GM21515 (cell line): ENCODE results near the gene SELENOV.
"Not testable (repeated sequence)": the region's sequence is repeated elsewhere in the genome, so short reads cannot be mapped to it uniquely, and the experiment has no call there.

Experiments used
- ATAC-seq: cut with Tn5 transposase; IDR thresholded peaks from one replicate; pipeline ENCODE4 v1.9.1; 2021; ENCODE audit not compliant: unreplicated experiment

The SELENOV gene

GRCh38 chr19:39514840-39515550 is at the start of gene SELENOV:
SELENOV (plus strand) TSS chr19:39515139; CDS start chr19:39515213, 74 bp downstream.
- ATAC-seq, result no peak

DNA sequence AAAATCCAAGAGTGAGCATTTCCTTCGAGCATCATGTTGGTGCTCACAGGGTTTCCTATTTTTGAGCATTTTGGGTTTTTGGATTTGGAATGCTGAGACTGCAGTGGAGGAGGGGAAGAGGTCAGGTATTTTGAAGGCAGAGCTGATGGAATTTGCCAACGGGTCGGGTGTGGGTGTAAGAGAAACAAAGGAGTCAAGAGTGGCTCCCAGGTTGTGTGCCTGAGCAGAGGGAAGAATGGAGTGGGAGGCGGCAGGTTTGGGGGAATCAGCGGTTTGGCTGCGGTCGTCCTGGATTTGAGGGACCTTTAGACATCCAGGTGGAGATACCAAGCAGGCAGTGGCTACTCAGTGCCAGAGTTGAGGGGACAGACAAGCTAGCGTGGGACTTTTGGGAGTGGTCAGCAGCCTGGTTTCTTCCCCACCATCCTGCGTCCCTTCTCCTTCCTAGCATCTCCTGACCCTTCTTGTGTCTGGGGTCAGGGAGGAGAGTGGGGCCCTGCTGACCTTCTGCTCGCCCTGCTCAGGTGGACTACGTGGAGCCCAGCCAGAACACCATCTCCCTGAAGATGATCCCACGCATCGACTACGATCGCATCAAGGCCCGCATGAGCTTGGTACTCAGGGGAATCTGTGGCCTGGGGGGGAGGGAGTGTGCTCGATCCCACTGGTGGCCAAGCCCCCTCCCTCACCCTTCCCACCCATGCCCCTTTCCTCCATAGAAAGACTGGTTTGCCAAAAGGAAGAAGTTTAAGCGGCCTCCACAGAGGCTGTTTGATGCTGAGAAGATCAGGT is 48.8 kb upstream of the SELENOV start:
- ATAC-seq, result no peak

GRCh38 chr19:39467941-39468340 is 47.0 kb upstream of the SELENOV start:
- no peak for ATAC-seq

DNA sequence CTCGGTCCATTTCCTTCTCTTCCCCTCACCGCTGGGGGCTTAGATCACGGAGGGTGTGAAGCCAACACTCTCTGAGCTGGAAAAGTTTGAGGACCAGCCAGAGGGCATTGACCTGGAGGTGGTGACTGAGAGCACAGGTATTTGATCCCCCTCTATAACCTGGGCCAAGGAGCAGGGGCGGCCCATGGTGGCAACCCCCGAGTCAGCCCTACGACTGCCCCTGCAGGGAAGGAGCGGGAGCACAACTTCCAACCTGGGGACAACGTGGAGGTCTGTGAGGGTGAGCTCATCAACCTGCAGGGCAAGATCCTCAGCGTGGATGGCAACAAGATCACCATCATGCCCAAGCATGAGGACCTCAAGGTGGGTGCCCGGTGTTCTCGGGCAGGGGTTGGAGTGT is 45.9 kb upstream of the SELENOV start:
- ATAC-seq, result no peak

DNA sequence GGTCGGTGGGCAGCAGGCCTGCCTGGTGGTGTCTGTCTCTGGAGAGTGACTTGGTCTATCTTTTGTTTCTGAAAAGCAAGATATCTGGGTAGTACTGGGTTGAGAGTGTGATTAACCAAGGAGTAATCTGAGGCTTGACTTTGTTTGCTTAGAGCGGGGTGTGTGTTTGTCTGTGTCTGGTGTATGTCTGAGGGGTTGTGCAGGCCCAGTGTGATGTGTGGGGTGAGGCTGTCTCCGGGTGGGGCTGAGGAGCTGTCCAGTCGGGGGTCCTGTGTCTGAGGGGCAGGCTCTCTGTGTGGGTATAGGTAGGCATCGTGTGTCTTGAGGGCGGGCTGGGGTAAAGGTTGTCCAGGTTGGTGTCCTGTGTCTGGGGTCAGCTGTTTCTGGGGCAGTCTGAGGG is 45.4 kb upstream of the SELENOV start:
- no peak for ATAC-seq

DNA sequence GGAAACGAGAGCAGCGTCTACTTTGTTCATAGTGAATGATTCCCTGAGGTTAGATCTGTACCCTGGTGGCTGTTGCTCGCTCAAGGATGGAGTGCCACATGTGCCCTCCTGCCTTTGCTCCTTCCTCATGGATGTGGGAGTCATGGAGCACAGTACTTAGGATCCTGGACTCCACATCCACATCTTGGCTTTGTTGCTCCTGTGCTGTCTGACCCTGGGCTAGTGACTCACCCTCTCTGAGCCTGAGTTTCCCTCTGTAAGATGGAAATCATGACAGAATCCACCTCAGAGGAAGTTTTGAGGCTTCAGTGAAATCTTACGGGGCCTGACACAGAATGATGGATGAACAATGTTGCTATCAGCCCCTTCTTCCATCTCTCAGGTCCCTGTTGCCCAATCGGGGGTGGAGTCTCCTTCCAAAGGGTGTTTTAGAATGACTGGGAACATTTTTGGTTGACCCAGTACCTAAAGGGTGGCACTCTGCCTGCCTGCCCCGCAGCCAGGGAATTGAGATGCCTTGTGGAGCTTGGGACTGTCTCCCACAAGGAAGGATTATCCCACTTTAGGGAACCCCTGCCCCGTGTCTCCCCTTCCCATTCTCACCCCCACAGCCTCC is 44.1 kb upstream of the SELENOV start:
- no peak for ATAC-seq

GRCh38 chr19:39471756-39472536 is 43.0 kb upstream of the SELENOV start:
- no peak for ATAC-seq

DNA sequence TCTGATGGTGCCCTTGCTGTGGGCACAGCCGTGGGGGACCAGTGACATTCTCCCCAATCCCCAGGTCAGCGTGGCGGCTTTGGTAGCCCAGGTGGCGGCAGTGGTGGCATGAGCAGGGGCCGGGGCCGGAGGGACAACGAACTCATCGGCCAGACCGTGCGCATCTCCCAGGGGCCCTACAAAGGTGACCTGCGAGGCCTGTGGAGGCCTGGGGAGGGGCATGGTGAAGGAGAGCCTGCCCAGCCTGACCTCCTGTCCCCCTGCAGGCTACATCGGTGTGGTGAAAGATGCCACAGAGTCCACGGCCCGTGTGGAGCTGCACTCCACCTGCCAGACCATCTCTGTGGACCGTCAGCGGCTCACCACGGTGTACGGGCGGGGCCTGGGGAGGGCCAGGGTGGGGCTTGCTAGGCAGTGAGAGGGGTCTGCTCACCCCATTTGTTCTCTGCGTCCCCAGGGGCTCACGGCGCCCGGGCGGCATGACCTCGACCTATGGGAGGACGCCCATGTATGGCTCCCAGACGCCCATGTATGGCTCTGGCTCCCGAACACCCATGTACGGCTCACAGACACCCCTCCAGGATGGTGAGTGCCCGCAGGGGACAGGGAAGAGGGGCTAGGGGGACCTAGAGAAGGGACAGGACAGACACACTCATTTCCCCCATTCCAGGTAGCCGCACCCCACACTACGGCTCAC is 42.0 kb upstream of the SELENOV start:
- no peak for ATAC-seq

- no peak for ATAC-seq
Measured at GRCh38 chr19:39473443-39473960, 41.4 kb upstream of the SELENOV start.

- ATAC-seq, result no peak
Measured at GRCh38 chr19:39474139-39474620, 40.8 kb upstream of the SELENOV start.

DNA sequence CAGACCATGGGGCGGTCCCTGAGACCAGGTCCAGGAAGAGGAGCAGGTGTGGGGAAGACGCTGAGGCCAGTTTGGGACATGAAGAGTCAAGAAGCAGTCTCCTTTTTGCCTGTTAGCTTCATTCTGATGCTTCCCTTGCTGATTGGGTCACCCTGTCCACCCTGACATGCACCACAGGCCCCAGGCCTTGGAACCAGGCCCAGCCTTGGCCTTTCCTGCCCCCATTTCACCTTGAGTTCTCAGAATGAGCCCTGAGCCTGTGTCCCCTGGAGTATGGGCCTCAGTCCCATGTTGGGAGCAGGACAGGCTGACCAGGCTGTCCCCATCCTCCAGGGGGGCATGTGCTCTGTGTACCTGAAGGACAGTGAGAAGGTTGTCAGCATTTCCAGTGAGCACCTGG is 39.2 kb upstream of the SELENOV start:
- no peak for ATAC-seq

DNA sequence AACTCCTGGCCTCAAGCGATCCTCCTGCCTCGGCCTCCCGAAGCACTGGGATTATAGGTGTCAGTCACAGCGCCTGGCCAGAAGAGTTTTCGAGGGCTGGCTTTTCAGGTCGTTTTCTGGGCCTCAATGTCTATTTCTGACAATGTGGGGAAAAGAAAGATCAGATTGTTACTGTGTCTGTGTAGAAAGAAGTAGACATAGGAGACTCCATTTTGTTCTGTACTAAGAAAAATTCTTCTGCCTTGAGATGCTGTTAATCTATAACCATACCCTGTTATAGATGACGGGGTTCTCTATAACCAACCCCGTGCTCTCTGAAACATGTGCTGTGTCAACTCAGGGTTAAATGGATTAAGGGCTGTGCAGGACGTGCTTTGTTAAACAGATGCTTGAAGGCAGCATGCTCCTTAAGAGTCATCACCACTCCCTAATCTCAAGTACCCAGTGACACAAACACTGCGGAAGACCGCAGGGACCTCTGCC is 35.6 kb upstream of the SELENOV start:
- ATAC-seq, result not testable (repeated sequence)

- ATAC-seq, result no peak
Measured at GRCh38 chr19:39479916-39480315, 35.0 kb upstream of the SELENOV start.

DNA sequence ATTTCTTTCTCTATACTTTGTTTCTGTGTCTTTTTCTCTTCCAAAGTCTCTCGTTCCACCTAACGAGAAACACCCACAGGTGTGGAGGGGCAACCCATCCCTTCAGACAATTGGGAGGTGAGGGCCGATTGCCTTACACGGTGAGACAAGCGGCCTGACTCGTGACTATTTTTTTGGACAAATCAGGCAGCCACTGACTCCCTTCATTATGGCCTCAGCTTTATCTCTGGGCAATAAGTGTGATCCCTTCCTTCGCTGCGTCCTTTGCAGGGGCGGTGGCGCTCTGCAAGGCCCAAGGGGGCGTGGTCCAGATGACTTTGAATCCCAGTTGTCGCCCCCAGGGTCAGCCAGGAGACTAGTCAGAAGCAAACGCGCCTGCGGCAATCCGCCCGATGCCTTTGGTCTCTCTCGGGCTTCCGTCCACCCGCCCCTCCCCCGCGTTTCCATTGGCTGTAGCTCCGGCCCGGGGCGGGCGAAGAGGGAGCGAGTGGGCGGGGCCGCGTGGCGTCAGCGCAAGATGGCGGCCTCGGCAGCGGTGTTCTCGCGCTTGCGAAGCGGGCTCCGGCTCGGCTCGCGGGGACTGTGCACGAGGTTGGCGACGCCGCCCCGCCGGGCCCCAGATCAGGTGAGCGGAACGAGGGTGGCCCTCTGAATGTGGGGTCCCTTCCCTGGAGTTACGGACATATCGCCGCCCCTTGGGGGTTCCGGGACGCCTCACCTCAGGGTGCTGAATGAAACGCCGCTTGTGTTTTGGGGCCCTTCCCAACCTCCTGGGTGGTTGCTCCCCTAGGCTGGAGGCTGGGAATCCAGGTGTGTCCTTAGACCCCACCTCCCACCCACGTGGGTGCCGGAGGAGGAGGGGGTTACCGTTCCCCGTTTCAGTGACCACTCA is 34.4 kb upstream of the SELENOV start, which contains the start of gene TIMM50:
Gene TIMM50 (plus strand): TSS at position 502 of the 892 bp plus-strand sequence. CDS start 16 bp downstream, at position 518.
- ATAC-seq, result peak; percentile 80

DNA sequence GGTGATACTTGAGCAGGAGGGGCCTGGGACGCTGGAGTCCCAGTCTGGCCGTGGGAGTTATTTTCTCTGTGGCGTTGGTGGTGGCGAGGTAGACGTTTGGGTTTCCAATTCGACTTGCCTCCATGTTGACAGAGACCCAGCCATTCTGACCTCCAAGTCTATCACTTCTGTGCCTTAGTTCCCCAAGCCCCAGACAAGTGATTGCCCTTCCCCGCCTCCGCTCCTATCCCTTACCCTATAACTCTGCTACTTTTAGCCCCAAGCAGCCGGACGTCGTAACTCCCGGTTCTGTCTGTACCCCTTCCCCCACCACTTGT is 33.8 kb upstream of the SELENOV start:
- ATAC-seq, result no peak

DNA sequence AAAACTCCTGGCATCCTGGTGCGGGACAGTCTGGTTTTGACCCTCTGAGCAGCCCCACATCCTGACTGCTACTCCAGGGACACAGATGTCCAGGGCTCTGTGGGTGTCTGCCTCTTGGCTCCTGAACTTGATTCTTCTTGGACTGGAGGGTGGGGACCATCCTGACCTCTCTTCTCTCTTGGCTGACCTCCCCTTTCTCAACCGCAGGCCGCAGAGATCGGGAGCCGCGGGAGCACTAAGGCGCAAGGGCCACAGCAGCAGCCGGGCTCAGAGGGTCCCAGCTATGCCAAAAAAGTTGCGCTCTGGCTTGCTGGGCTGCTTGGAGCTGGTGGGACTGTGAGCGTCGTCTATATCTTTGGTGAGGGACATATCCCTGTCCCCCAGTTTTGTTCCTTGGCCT is 33.3 kb upstream of the SELENOV start:
- no peak for ATAC-seq

GRCh38 chr19:39483141-39483540 is 31.8 kb upstream of the SELENOV start:
- no peak for ATAC-seq

- no peak for ATAC-seq
Measured at GRCh38 chr19:39489756-39490155, 25.2 kb upstream of the SELENOV start.

GRCh38 chr19:39492225-39492624 is 22.7 kb upstream of the SELENOV start:
- no peak for ATAC-seq
